HepG2 (cell line): ENCODE results near the gene ZNF524. TPM values are rescaled to one million over a fixed set of nuclear protein-coding genes. Genes with fewer than 3 reads are reported as not detected.

ENCODE experiments used
- CENPX ChIP-seq: sonication (generic); formaldehyde crosslinking; IDR thresholded peaks from 2 replicates; pipeline ENCODE4 v1.9.0; 2021; ENCODE audit warnings: mild to moderate bottlenecking, missing genetic modification reagents, moderate library complexity
- ELF1 ChIP-seq: sonication (generic); formaldehyde crosslinking; IDR thresholded peaks from 2 replicates; pipeline ENCODE4 v1.4.0; 2020; ENCODE audit warnings: missing genetic modification reagents
- FOXA3 ChIP-seq: IDR thresholded peaks from 2 replicates; pipeline ENCODE4 v1.6.1; 2016; ENCODE audit warnings: missing genetic modification reagents, missing compliant biosample characterization
- HOXA7 ChIP-seq: sonication (generic); formaldehyde crosslinking; IDR thresholded peaks from 2 replicates; pipeline ENCODE4 v1.8.1; 2022; ENCODE audit warnings: mild to moderate bottlenecking, missing genetic modification reagents, moderate library complexity
- KLF12 ChIP-seq: sonication (generic); formaldehyde crosslinking; IDR thresholded peaks from 2 replicates; pipeline ENCODE4 v1.4.0; 2020; ENCODE audit warnings: missing genetic modification reagents, borderline replicate concordance
- SMAD1 ChIP-seq: sonication (generic); formaldehyde crosslinking; IDR thresholded peaks from 2 replicates; pipeline ENCODE4 v1.4.0; 2020; ENCODE audit warnings: missing genetic modification reagents, low read depth, mild to moderate bottlenecking, borderline replicate concordance
- TAF1 ChIP-seq: sonication (generic); formaldehyde crosslinking; IDR thresholded peaks from 2 replicates; pipeline ENCODE4 v1.4.0; 2020; ENCODE audit warnings: missing genetic modification reagents
- XRCC5 ChIP-seq: fragments of 200-400 bp; formaldehyde crosslinking; optimal IDR thresholded peaks from 2 replicates; pipeline ENCODE3; 2017; ENCODE audit warnings: mild to moderate bottlenecking, low read length
- ZBTB7A ChIP-seq: sonication (generic); formaldehyde crosslinking; IDR thresholded peaks from 2 replicates; pipeline ENCODE4 v1.8.0; 2022; ENCODE audit warnings: mild to moderate bottlenecking, missing genetic modification reagents
- ZFP90 ChIP-seq: sonication (generic); formaldehyde crosslinking; IDR thresholded peaks from 2 replicates; pipeline ENCODE4 v1.8.0; 2022; ENCODE audit warnings: missing genetic modification reagents, mild to moderate bottlenecking, inconsistent platforms, borderline replicate concordance
- ZNF33A ChIP-seq: sonication (generic); formaldehyde crosslinking; IDR thresholded peaks from 2 replicates; pipeline ENCODE4 v1.5.1; 2020; ENCODE audit warnings: missing genetic modification reagents, mild to moderate bottlenecking, moderate library complexity, borderline replicate concordance
- ZNF720 ChIP-seq: sonication (generic); formaldehyde crosslinking; IDR thresholded peaks from 2 replicates; pipeline ENCODE4 v1.4.0; 2020; ENCODE audit warnings: missing genetic modification reagents
- polyA plus RNA-seq, 8 experiments: library from polyadenylated mRNA; depleted of rRNA in 3 of 8; stranded (reverse) in 7 of 8; unstranded in 1 of 8; fragments of >200 nt; fragmentation: Illumina TruSeq in 4 of 8; extraction: Trizol in 4 of 8; gene quantifications; 2 replicates each; pipeline versions ENCODE4 v1.2.1 to v1.2.3, GENCODE V29; 2011 to 2016; ENCODE audit warnings: low read depth in 4 of 8, missing spikeins in 1 of 8, mixed read lengths in 1 of 8; ENCODE audit not compliant: insufficient read depth in 1 of 8
- total RNA-seq, 5 experiments: library from RNA; depleted of rRNA; stranded (reverse); fragments of >200 nt; fragmentation: Illumina TruSeq; extraction: Trizol; gene quantifications; 2 replicates each; pipeline ENCODE4 v1.2.3, GENCODE V29; 2016; ENCODE audit warnings: low read depth in 1 of 5
- TF ChIP-seq, protein P1 (sequence below): sonication (generic); formaldehyde crosslinking; IDR thresholded peaks from 2 replicates; pipeline ENCODE4 v1.4.0; 2020; ENCODE audit warnings: missing genetic modification reagents
- TF ChIP-seq, protein P2 (sequence below): IDR thresholded peaks from 2 replicates; pipeline ENCODE4 v1.6.1; 2016; ENCODE audit warnings: missing biosample characterization, missing genetic modification reagents, low read depth
- TF ChIP-seq, protein P3 (sequence below): sonication (generic); formaldehyde crosslinking; IDR thresholded peaks from 2 replicates; pipeline ENCODE4 v1.8.1; 2023; ENCODE audit warnings: mild to moderate bottlenecking, missing genetic modification reagents
- TF ChIP-seq, protein P4 (sequence below): sonication (generic); formaldehyde crosslinking; IDR thresholded peaks from 2 replicates; pipeline ENCODE4 v1.4.0; 2020; ENCODE audit warnings: low read depth, mild to moderate bottlenecking, missing genetic modification reagents
- TF ChIP-seq, protein P5 (sequence below): sonication (generic); formaldehyde crosslinking; conservative IDR thresholded peaks from 2 replicates; pipeline ENCODE4 v1.8.1; 2023; ENCODE audit warnings: missing genetic modification reagents
- TF ChIP-seq, protein P6 (sequence below): sonication (generic); formaldehyde crosslinking; conservative IDR thresholded peaks from 2 replicates; pipeline ENCODE4 v1.4.0; 2020; ENCODE audit warnings: missing genetic modification reagents

Gene ZNF524
- total and polyA plus RNA-seq, 2 of the 13 experiments (the other 11 are each of a cell fraction or from before 2014, with no cell fraction given): 3.2 to 4.6 TPM

DNA sequence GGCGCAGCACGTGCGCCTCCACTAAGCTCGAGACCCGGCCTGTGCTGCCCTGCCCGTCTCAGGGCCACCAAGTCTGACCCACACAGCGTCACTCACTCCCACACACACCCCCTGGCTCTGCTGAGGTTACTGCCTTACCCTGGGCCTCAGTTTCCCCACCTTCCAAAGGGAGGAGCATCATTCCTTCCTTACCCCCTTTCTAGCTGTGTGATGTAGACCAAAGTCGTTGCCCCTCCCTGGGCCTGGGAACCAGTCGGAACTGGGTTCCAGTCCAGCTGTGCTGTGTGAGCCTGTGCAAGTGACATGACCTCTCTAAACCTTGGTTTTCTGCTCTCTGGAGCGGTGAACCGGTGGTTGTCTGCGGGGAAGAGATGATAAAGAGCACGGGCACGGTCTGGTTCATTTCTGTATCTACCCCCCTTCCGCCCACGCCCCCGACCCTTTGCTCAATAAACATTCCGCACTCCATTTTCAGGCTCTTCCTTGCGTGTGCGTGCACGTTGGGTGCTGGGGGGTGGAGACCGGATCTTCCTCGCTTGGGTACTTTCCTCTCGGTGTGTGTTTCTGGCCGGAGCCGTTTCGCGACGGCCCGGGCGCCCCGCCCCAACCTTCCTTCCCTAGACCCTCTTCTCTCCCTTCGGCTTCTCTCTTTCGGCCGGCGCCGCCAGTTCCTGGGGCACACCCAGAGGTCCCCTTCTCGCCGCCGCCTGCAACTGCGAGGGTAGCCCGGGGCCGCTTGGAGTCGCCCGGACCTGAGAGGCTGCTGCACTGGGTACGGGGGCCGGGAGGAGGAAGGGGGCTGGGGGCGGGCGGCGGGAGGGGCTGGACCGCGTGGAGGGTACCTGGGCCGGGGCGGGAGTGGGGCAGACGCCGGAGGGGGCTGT is 43.2 kb downstream of the ZNF524 start, which contains the start of gene ZNF581 (continued):
- no peak for TF ChIP-seq HOXA7 (CRISPR knock-in tag)
- TF ChIP-seq ZNF33A: no peak
- TF ChIP-seq FOXA3 (CRISPR knock-in tag): 0 out of 2 replicates have a peak, but pooled peaks have one; percentile 26
- no peak; the same call in 1 of the 2 replicates for TF ChIP-seq ZFP90 (CRISPR knock-in tag)
- TF ChIP-seq ZBTB7A: no peak
- TF ChIP-seq, protein P1, sequence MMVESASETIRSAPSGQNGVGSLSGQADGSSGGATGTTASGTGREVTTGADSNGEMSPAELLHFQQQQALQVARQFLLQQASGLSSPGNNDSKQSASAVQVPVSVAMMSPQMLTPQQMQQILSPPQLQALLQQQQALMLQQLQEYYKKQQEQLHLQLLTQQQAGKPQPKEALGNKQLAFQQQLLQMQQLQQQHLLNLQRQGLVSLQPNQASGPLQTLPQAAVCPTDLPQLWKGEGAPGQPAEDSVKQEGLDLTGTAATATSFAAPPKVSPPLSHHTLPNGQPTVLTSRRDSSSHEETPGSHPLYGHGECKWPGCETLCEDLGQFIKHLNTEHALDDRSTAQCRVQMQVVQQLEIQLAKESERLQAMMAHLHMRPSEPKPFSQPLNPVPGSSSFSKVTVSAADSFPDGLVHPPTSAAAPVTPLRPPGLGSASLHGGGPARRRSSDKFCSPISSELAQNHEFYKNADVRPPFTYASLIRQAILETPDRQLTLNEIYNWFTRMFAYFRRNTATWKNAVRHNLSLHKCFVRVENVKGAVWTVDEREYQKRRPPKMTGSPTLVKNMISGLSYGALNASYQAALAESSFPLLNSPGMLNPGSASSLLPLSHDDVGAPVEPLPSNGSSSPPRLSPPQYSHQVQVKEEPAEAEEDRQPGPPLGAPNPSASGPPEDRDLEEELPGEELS (CRISPR knock-in tag): peak; percentile 12; the same call in 1 of the 2 replicates
- TF ChIP-seq, protein P2, sequence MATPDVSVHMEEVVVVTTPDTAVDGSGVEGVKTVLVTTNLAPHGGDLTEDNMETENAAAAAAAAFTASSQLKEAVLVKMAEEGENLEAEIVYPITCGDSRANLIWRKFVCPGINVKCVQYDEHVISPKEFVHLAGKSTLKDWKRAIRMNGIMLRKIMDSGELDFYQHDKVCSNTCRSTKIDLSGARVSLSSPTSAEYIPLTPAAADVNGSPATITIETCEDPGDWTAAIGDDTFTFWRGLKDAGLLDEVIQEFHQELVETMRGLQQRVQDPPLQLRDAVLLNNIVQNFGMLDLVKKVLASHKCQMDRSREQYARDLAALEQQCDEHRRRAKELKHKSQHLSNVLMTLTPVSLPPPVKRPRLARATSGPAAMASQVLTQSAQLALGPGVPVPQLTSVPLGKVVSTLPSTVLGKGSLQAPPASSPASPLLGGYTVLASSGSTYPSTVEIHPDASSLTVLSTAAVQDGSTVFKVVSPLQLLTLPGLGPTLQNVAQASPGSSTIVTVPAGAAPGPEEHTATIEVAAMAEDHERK (CRISPR knock-in tag): no peak
- TF ChIP-seq, protein P3, sequence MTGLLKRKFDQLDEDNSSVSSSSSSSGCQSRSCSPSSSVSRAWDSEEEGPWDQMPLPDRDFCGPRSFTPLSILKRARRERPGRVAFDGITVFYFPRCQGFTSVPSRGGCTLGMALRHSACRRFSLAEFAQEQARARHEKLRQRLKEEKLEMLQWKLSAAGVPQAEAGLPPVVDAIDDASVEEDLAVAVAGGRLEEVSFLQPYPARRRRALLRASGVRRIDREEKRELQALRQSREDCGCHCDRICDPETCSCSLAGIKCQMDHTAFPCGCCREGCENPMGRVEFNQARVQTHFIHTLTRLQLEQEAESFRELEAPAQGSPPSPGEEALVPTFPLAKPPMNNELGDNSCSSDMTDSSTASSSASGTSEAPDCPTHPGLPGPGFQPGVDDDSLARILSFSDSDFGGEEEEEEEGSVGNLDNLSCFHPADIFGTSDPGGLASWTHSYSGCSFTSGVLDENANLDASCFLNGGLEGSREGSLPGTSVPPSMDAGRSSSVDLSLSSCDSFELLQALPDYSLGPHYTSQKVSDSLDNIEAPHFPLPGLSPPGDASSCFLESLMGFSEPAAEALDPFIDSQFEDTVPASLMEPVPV: no peak; the same call in 1 of the 2 replicates
- TF ChIP-seq, protein P4, sequence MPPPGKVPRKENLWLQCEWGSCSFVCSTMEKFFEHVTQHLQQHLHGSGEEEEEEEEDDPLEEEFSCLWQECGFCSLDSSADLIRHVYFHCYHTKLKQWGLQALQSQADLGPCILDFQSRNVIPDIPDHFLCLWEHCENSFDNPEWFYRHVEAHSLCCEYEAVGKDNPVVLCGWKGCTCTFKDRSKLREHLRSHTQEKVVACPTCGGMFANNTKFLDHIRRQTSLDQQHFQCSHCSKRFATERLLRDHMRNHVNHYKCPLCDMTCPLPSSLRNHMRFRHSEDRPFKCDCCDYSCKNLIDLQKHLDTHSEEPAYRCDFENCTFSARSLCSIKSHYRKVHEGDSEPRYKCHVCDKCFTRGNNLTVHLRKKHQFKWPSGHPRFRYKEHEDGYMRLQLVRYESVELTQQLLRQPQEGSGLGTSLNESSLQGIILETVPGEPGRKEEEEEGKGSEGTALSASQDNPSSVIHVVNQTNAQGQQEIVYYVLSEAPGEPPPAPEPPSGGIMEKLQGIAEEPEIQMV: no peak
- TF ChIP-seq, protein P5, sequence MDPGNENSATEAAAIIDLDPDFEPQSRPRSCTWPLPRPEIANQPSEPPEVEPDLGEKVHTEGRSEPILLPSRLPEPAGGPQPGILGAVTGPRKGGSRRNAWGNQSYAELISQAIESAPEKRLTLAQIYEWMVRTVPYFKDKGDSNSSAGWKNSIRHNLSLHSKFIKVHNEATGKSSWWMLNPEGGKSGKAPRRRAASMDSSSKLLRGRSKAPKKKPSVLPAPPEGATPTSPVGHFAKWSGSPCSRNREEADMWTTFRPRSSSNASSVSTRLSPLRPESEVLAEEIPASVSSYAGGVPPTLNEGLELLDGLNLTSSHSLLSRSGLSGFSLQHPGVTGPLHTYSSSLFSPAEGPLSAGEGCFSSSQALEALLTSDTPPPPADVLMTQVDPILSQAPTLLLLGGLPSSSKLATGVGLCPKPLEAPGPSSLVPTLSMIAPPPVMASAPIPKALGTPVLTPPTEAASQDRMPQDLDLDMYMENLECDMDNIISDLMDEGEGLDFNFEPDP (CRISPR knock-in tag): no peak
- TF ChIP-seq, protein P6, sequence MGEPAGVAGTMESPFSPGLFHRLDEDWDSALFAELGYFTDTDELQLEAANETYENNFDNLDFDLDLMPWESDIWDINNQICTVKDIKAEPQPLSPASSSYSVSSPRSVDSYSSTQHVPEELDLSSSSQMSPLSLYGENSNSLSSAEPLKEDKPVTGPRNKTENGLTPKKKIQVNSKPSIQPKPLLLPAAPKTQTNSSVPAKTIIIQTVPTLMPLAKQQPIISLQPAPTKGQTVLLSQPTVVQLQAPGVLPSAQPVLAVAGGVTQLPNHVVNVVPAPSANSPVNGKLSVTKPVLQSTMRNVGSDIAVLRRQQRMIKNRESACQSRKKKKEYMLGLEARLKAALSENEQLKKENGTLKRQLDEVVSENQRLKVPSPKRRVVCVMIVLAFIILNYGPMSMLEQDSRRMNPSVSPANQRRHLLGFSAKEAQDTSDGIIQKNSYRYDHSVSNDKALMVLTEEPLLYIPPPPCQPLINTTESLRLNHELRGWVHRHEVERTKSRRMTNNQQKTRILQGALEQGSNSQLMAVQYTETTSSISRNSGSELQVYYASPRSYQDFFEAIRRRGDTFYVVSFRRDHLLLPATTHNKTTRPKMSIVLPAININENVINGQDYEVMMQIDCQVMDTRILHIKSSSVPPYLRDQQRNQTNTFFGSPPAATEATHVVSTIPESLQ: no peak
- TF ChIP-seq TAF1: peak; percentile 80
- no peak for TF ChIP-seq CENPX (CRISPR knock-in tag)
- TF ChIP-seq KLF12: peak; percentile 100
- TF ChIP-seq SMAD1 (CRISPR knock-in tag): peak; percentile 75; the same call in 1 of the 2 replicates
- peak; percentile 84 for TF ChIP-seq XRCC5
- TF ChIP-seq ZNF720 (CRISPR knock-in tag): no peak
- peak; percentile 66 for TF ChIP-seq ELF1
